Measurements from ENCODE around the gene OPN1SW.

- TF ChIP-seq CTCF (IDR thresholded peaks at IDR 0.05; ENCODE audit: low read depth, low read length) (no peak), EZH2phosphoT487 (IDR thresholded peaks at IDR 0.05; ENCODE audit: low read depth) (no peak)
These were observed 28.1 kb downstream of the OPN1SW start for GRCh38 chr7:128747327-128748079.
